ENCODE data around the gene HINT1. TPM values are rescaled to one million over a fixed set of nuclear protein-coding genes. Genes with fewer than 3 reads are reported as not detected.
"Not testable (repeated sequence)": the region's sequence is repeated elsewhere in the genome, so short reads cannot be mapped to it uniquely, and the experiment has no call there.

Gene HINT1
- 200 TPM for total RNA-seq
- long read RNA-seq, transcript HINT1-201 (3 exons, 1,081 nt): major isoform, 122 of 133 reads
- long read RNA-seq, partial matches to known transcripts: 0 of 133 reads
- long read RNA-seq, other reads (novel, unspliced or antisense): 6 of 133 reads

DNA sequence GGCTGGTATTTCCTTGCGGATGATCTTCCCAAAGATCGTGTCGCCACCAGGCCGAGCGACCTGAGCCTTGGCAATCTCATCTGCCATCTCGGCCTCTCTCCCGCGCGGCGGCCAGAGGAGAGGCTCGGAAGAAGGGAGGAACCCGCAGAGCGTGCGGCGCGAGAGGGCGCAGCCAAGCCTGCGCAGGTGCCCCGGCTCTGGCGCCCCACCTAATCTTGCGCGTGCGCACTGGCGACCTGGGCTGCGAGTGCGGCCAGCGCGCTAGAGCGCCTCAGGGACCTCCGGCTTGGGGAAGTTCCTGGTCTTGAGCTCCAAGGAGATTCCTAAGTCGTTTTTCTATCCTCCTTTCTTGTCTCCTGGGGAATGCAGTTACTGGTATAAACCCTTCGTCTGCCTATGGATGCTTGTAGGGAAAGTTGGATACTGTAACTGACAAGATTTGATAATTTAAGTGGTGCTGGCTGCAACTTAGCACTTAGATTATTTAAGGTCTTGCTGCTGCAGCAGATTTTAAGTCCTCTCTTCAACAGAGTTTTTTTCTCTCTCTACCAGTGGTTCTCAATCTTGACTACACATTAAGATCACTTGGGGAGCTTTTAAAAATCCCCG lies at the start of gene HINT1:
HINT1 (minus strand) TSS at position 138 of the 609 bp plus-strand sequence; CDS start at position 87, 51 bp downstream.
- ATAC-seq: peak; percentile 97
- intact Hi-C loops (cut with DNase I): loop anchor here (10.0 kb wide), 1 partner anchor 220 kb away; no protein-coding TSS in a partner anchor
- DNase-seq (ENCODE audit: missing footprints): peak; percentile 97

DNA sequence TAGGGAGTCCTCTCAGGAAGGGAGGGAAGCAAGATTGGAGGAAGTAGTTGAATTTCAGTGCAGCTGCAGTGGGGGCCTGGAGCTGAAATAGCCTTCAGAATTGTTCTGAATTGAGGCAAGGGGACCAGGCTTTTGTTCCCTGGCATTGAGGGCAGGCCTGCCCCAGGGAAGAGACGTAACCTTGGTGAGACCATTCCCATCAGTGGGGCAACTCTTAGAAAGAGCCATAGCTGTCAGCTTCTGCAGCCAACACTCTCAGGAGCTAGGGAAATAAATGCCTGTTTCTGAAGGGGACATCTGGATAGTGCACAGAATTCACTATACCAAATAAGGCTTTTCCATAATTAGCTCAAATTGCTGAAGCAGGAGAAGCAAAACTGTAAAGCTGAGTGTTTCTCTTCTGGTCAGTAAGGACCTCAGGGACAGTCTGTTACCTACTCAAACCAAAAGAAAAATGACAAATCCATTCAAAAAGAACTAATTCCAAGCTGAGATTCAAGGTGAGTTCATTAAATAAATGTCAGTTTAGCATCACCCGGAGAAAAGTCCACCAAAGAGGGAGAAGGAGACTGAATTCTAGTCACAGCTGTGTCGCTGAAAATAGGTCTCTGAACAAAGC lies 49.7 kb upstream of the HINT1 start:
- DNase-seq (ENCODE audit: missing footprints): no peak
- intact Hi-C loops (cut with DNase I): no loop called here
- ATAC-seq: no peak

DNA sequence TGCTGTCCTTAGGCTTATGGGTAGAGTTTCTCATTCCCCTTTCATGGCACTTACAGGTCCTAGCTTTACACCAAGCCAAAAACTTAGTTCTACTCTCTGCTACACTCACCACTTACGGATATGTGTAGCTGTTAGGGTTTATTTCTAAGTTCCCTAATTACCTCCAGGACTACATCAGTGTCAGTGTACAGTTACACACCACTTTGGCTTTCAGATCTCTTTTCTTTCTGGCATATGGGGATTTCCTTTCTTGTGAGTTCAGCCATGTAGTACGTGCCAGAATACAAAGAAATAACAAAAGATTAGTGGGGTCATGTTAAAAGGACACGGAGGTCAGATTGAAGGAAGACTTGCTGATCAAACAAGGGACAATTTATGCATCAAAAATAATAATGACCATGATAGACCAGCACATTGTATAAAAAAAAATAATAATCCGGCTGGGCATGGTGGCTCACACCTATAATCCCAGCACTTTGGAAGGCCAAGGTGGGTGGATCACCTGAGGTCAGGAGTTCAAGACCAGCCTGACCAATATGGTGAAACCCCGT lies 47.5 kb upstream of the HINT1 start:
- ATAC-seq: no peak
- intact Hi-C loops (cut with DNase I): no loop called here

DNA sequence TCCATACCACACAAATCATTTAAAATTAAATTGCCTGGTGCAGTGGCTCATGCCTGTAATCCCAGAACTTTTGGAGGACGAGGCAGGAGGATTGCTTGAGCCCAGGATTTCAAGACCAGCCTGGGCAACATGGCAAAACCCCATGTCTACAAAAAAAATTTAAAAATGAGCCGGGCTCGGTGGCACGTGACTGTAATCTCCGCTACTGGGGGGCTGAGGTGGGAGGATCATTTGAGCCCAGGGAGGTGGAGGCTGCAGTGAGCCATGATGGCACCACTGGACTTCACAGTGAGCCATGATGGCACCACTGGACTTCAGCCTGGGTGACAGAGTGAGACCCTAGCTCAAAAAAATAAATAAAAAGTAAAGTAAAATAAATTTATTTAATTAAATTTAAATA lies 46.6 kb upstream of the HINT1 start:
- intact Hi-C loops (cut with DNase I): no loop called here
- no peak for DNase-seq (ENCODE audit: missing footprints)
- no peak for ATAC-seq

More for the DNA sequence above, 47.5 kb upstream of the HINT1 start:
- DNase-seq (ENCODE audit: missing footprints): no peak

GRCh38 chr5:131210151-131210510 lies 45.1 kb upstream of the HINT1 start:
- intact Hi-C loops (cut with DNase I): no loop called here
- no peak for DNase-seq (ENCODE audit: missing footprints)
- no peak for ATAC-seq

DNA sequence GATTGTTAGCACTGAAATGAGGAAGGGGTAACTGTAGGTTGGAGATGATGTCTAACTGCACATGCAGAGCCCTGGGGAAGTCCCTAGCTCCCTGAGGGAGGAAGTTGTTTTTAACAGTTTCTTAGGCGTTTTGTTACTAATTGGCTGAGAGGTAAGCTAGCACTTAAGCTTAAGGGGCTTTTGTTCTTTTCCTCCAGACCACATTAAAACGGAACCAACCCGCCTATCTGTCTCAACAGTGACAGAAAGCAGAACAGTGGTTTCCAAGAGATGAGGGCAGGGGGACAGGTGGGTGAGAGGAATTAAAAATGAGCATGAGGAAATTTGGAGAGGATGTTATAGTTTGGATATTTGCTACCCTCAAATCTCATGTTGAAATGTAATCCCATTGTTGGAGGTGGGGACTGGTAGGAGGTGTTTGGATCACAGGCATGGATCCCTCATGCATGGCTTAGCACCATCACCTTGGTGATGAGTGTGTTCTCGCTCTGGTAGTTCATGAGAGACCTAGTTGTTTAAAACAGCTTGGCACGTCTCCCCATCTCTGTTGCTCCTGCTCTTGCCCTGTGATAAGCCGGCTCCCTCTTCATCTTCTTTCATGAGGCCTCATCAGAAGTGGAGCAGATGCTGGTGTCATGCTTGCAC lies 44.6 kb upstream of the HINT1 start:
- peak; percentile 42 for ATAC-seq
- no peak for DNase-seq (ENCODE audit: missing footprints)
- intact Hi-C loops (cut with DNase I): no loop called here

DNA sequence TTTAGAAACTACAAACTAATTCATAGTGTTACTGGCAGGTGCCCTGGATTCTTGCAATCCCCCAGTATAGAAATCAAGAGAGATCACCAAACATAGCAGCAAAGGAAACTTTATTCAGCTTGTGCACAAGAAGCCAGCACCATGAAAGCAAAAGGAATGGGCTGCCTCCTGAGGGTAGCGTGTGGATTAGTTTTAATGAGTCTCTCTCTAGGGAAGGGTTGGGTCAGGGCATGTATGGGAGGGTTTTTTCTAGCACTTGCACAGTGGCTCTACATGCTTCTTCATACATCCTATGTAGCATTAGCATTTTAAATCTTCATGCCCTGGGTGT lies 44.1 kb upstream of the HINT1 start:
- DNase-seq (ENCODE audit: missing footprints) (no peak), ATAC-seq (no peak)
- intact Hi-C loops (cut with DNase I): no loop called here

- no peak for ATAC-seq
- intact Hi-C loops (cut with DNase I): no loop called here
- no peak for DNase-seq (ENCODE audit: missing footprints)
Observed at GRCh38 chr5:131206772-131207171, 41.7 kb upstream of the HINT1 start.

GRCh38 chr5:131206061-131206460 lies 41.0 kb upstream of the HINT1 start:
- intact Hi-C loops (cut with DNase I): no loop called here
- no peak for DNase-seq (ENCODE audit: missing footprints)
- no peak for ATAC-seq

- intact Hi-C loops (cut with DNase I): no loop called here
- ATAC-seq: no peak
- DNase-seq (ENCODE audit: missing footprints): no peak
Observed at GRCh38 chr5:131204964-131205363, 39.9 kb upstream of the HINT1 start.

DNA sequence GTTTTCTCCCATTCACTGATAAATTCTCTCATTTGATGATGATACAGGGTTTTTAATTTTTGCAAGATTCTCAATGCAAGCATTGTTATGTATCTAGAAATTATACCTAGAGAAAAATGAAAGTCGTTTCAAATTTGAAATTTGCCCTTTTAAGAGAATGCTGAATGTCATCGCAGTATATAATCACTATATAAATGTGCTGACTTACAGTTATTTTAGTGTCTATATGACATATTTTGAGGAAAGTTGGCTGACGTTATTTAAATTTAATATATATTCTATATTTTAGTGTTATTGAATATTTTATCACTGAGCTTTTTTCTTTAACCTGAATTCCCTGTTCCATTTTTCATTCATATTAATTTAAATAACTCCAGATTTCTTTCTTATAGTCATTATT lies 35.5 kb upstream of the HINT1 start:
- ATAC-seq (no peak), DNase-seq (ENCODE audit: missing footprints) (no peak)
- intact Hi-C loops (cut with DNase I): no loop called here

GRCh38 chr5:131198625-131199024 lies 33.6 kb upstream of the HINT1 start:
- no peak for DNase-seq (ENCODE audit: missing footprints)
- intact Hi-C loops (cut with DNase I): no loop called here
- no peak for ATAC-seq

GRCh38 chr5:131196331-131196730 lies 31.3 kb upstream of the HINT1 start:
- ATAC-seq (no peak), DNase-seq (ENCODE audit: missing footprints) (no peak)
- intact Hi-C loops (cut with DNase I): no loop called here

- no peak for DNase-seq (ENCODE audit: missing footprints)
- no peak for ATAC-seq
- intact Hi-C loops (cut with DNase I): no loop called here
Observed at GRCh38 chr5:131195696-131196095, 30.6 kb upstream of the HINT1 start.

DNA sequence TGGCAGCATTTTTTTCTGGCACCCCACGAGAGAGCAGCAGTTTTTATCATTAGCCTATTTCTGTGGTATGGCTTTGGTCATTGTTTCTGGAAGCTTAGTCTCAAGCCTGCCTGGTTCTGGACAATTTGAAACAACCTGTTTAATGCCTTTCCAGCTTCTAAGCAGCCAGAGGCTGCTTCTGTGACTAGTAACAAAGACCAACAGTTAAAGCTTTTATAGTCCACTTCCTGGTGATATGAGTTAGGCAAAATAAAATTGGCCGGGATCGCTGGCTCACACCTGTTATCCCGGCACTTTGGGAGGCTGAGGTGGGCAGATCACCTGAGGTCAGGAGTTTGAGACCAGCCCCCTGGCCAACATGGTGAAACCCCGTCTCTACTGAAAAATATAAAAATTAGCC lies 29.7 kb upstream of the HINT1 start:
- no peak for ATAC-seq
- intact Hi-C loops (cut with DNase I): no loop called here
- DNase-seq (ENCODE audit: missing footprints): no peak

DNA sequence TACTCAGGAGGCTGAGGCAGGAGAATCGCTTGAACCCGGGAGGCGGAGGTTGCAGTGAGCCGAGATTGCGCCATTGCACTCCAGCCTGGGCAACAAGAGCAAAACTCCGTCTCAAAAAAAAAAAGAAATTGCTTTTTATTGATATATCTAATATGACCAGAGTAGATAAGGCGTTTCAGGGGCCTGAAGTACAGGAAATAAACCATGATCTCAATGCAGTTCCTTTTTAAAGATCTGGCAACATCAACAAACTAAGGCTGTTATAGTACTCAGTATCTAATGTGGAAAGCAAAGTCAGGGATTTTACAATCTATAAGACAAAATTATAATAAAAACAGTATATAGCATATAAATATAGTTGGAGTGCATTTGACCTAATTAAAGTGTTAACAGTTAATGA lies 28.8 kb upstream of the HINT1 start:
- ATAC-seq; DNase-seq (ENCODE audit: missing footprints); intact Hi-C loops (cut with DNase I): not testable (repeated sequence)

DNA sequence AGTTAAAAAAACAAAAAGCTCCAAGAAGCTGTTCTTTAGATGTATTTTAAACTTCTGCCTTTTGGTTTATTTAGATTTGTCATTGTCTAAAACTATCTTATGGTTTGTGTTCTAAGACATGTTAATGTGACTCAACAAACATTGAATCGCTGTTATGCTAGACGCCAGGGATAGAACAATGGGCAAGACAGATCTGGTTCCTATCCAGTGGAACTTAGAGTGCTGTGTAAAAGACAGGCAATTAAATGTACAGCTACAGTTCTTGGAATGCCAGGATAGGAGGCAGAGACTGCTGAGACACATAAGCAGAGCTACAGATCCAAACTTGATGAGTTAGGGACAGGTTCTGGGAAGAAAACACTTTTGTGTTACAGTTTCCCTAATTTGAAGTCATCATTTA lies 28.1 kb upstream of the HINT1 start:
- intact Hi-C loops (cut with DNase I): no loop called here
- no peak for ATAC-seq
- no peak for DNase-seq (ENCODE audit: missing footprints)

DNA sequence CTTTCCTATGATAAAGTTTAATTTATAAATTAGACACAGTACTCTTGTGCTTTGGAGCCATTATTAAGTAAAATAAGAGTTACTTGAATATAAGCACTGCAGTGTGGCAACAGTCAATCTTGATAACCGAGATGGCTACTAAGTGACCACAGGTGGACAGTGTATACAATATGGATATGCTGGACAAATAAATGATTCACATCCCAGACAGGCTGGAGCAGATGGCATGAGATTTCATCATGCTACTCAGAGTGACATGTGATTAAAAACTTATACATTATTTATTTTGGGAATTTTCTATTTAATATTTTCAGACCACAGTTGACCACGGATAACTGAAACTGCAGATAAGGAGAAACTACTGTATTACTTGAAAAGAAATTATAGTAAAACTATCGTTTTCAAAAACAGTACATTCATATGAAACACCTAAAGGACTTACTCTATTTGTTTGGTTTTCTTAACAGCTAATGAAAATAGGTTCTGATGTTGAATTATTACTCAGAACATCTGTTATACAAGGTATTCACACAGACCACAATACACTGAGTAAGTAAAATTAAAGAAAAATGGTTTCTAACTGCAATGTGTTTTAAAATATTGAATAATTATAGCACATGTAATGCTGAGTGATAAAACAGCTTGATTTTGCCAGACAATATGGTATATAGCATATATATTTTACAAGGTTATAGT lies 21.7 kb upstream of the HINT1 start:
- intact Hi-C loops (cut with DNase I): no loop called here
- ATAC-seq (no peak), DNase-seq (ENCODE audit: missing footprints) (no peak)

GRCh38 chr5:131185523-131186104 lies 20.6 kb upstream of the HINT1 start:
- DNase-seq (ENCODE audit: missing footprints): no peak
- ATAC-seq: no peak
- intact Hi-C loops (cut with DNase I): no loop called here
